T-helper 1 cell treated with Interleukin-12 subunit alpha and Interleukin-12 subunit beta and Interleukin-4 antibody, amounts not matched to agents 30 ng/mL and 1 ng/mL, for 36 hours (primary cell): ENCODE data around the gene MFN2. TPM values are rescaled to one million over a fixed set of nuclear protein-coding genes. Genes with fewer than 3 reads are reported as not detected.

Experiments
- intact Hi-C: fragments of 100-400 bp; cut with micrococcal nuclease; formaldehyde crosslinking; loops from one replicate; pipeline ENCODE4 v1.15.1; 2024
- total RNA-seq: library from RNA; stranded (reverse); gene quantifications from 2 replicates; pipeline ENCODE4 v1.2.3, GENCODE V29; 2022

The MFN2 gene
- total RNA-seq, 1 donor from 2014 or later, result 63.4 TPM

DNA sequence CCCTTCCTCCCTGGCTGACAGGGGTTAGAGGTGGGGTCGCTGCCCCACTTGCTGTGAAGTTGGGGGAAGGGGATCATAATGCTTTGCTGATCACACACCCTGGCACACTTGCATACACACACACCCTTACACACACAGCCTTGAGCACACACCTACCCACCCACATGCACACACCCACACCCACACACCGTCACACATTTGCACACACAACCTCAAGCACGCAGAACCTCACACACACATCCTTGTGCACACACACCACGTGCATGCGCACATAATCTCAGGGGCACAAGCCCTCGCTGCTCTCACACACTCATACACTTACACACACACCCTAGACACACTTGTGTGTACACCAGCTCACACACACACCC lies 66.5 kb downstream of the MFN2 start:
- intact Hi-C loops, result loop anchor here (1.0 to 2.0 kb wide), 6 partner anchors 10 to 138 kb away; partner anchors contain the start of genes MIIP and TNFRSF8

DNA sequence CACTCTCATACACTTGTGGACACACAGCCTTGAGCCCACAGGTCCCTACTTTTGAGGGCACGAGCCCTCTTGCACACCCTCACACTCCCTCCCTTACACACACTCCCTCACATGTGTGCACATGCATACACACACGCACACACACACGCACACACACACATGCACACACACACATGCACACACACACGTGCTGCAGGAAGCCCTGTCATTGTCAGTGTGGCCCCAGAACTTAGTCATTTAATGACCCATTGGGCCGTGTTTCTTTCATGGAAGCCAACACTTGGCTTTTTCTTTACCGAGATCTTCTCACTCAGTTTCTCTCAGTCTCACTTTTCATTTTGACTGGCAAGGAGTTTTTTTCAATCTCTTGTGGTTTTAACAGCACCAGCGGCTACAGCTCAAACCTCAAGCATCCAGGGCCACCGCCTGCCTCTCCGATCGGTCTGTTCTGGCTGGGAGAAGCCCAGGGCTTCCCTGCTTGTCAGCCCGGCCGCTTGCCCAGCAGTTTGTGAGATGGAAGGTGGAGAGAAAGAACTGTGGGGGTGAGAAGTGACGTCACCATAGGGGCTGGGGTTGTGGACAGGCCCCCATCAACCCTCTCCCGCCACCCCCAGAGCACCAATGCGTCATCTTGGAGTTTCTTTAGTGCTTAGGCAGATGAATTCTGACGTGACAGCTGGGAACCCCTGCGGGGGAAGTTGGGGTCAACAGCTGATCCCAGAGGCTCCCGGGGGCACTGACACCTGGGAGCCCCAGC lies 67.1 kb downstream of the MFN2 start:
- intact Hi-C loops, result loop anchor here (1.0 to 2.0 kb wide), 6 partner anchors 9 to 139 kb away; partner anchors contain the start of genes MIIP and TNFRSF8

DNA sequence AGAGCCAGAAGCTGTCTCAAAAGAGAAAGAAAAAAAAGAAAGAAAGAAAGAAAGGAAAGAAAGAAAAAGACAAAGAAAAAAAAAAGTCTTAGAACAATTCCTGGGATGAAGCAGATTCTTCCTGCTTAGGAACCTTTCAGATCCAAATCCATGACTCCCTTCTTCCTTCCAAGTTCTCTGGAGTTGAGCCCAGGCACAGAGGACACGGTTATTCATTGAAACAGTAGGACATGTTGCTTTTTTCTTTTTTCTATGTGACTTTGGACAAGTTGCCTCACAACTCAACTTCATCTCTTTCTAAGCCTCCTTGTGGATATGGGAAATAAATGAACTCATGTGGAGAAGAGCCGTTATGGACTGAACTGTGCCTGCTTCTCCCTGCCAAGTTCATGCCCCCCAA lies 68.1 kb downstream of the MFN2 start:
- intact Hi-C loops, result no loop called here

DNA sequence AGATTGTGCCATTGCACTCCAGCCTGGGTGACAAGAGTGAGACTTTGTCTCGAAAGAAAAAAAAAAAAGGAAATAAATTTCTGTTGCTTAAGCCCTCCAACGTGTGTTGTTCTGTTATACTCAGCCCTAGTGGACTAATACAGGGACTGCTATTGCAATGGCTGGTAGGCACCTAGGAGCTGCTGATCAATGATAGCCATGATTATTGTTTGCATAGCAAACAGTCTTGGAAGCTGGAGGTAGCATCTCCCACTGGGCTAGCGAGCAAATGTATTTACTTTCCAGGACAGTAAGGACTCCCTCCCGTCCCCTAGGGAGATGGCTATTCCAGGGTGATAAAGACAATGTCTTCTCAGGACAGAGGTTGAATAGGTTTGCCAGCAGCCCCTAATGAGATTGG lies 69.4 kb downstream of the MFN2 start:
- intact Hi-C loops, result no loop called here

DNA sequence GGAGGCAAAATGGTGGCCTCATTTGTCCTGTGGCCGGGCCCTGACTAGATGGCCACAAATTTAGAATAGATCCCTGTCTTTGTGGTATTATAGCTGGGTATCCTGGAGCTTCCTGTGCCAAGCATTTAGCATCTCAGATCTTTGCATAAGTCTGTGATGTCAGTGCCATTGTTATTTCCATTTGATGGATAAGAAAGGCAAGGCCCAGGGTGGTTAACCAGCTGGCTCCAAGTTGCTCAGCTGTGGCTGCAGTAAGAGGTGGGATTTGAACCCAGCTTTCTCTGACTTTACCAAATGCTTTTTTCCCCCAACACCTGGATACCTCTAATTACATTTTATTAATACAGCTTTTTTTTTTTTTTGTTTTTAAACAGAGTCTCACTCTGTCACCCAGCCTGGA lies 71.1 kb downstream of the MFN2 start:
- intact Hi-C loops, result no loop called here

DNA sequence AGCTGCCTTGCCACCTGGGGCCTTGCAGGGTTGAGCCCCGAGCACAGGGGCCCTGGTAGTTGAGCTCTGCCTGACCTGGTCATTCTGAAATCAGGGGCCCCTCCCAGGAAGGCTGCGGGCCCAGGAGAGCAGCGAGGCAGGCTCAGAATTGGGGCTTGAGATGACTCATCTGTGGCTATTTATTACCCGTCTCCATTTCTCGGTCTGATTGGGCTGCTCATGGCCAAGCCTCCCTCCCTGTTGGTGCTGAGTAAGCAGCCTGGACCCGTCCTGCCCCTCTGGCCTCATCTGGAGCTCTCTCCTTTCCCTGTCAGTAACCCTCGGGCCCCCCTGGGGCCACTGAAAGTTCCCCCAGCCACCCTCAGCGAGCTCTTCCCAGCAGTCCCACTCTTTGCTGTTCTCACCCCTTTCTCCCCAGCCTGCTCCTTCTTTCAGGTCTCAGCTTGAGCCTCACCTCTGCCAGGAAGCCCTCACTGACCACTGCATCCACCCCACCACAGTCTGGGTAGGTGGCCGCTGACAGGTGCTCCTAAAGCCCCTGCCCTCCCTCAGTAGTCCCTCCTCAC lies 71.8 kb downstream of the MFN2 start:
- intact Hi-C loops, result no loop called here

DNA sequence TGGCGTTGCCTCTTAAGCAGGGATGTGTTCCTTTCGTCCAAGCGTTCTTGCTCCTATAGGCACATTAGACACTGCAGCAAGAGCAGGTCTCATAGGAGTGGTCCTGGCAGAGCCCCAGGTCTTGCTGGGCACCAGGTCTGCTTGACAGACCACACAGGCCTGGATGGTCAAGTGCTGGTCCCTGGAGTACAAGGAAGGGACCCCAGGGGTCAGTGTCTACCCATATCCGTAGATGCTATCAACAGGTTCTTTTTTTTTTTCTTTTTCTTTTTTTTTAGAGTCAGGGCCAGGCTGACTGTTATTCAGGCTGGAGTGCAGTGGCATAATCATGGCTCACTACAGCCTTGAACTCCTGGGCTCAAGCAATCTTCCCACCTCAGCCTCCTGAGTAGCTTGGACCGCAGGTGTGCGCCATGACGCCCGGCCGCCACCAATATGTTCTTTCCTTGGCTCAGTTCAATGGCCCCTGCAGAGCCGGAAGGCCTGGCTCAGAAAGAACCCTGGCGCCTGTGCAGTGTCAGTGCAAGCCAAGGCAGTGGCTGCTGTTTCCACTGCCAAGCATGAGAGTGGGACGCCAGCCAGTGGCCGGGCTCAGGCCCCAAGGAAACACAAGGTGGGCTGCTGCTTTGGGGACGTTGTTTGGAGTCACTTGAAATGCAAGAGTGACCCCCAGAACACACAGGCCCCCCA lies 72.9 kb downstream of the MFN2 start:
- intact Hi-C loops, result no loop called here

DNA sequence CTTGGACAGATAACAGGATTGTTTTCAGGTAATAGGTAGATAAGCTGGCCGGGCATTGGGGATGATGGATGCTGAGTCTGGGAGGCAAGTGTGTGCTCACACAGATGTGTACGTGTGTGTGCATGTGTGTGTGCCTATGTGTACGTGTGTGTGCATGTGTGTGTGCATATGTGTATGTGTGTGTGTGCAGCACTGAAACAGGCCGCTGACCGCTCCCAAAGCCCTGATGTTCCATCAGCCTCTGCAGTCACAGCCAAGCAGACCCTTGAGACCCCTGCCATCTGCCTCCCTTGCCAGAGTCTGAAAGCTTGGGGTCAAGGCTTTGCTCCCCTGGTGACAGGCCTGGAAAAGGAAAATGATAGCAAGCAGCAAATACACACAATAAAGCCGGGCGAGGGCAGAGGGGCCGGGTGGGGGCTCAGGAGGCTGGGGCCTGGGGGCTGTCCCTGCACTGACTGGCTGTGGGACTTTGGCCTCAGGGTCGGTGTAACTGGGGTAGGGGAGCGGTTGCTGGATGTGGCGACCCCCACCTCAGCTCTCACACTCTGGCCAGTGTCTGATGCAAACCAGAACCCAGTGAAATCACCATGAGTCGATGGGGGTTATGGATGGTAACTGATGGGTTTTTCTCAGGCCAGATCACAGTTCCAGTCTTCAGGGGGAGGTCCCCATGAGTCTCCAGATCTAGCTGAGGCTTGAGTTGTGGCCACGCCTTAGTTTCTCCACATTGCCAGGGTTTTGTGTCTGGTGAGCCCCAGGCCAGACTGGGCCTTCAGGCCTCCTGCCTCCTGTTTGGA lies 73.7 kb downstream of the MFN2 start:
- intact Hi-C loops, result no loop called here

DNA sequence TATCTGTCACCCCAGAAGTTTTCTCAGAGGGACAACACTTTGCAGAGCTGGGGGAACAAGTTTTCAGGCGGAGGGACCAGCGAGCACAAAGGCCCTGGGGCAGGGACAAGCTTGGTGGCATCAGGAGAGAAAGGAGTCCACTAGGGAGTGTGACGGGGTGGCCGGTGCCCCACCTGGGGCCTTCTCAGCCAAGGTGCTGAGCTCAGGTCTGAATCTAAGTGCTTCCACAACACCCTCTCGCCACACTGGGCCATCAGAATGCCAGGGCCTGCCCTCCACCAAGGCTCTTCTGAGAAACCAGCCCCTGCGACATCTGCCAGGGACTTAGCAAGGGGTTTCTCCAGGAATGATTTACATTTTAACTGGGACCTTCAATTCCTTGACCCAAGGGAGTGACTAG lies 75.0 kb downstream of the MFN2 start:
- intact Hi-C loops, result no loop called here

DNA sequence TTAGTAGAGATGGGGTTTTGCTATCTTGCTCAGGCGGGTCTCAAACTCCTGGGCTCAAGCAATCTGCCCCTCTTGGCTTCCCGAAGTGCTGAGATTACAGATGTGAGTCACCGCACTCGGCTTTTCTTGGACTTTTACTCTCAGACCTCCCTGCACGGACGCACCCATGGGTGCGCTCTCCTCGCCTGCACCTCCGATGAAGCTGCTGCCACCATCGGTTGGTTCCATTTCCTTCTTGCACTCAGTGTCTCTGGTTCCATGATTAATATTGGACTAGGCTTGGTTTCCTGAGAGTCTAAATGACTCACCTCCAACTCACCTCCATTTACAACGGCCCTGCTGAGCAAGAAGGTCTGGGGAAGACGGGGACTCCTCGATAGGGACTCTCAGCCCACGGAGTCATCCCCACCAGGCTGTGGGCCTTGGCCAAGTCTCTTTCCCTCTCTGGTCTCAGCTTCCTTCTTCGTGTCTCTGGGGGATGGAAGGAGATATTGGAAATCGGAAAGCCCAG lies 76.1 kb downstream of the MFN2 start:
- intact Hi-C loops, result loop anchor here (1.0 kb wide), 1 partner anchor 9 kb away; no protein-coding TSS in a partner anchor

DNA sequence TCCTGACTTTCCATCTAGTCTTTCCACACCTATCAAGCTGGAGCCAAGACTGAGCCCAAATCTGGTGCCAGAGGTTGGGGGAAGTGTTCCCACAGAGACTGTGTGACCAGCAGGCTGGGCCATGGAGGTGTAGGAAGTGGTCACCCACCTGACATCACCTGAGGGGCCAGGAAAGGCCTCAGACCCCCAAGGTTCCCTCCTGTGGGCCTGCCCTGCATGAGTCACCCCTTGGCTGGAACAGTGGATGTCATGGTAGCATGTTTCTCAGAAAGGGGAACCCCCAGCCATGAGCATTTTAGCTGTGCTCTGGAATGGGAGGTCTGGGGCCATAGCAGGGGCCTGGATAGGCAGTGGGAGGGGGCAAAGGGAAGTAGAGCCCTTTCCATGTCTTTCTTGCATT lies 77.1 kb downstream of the MFN2 start:
- intact Hi-C loops, result no loop called here

DNA sequence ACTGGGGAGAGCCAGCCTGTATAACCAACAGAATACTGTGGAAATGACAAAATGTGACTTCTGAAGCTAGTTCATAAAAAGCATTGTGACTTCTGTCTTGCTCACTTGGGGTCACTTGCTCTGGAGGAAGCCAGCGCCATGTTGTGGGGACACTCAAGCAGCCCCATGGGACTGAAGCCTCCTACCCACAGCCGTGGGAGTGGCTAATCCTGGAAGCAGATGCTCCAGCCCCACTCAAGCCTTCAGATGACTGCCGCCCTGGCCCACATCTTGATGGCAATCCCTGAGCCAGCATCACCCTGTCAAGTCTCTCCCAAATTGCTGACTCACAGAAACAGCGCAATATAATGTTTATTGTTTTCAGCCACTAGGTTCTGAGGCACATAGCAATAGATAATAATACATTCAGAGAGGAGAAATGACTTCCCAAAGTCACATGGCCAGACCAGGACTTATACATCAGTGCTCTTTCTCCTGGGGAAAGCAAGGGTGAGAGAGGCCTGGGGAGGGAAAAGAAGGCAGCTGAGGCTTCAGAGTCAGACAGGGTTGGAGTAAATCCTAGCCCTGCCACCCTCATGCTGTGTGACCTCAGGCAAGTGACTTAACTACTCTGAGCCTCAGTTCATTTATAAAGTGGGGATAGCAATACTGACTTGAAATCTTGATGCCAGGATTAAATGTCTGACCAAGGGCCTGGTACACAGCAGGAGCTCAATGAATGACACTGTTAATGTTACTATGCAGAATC lies 77.9 kb downstream of the MFN2 start:
- intact Hi-C loops, result no loop called here

DNA sequence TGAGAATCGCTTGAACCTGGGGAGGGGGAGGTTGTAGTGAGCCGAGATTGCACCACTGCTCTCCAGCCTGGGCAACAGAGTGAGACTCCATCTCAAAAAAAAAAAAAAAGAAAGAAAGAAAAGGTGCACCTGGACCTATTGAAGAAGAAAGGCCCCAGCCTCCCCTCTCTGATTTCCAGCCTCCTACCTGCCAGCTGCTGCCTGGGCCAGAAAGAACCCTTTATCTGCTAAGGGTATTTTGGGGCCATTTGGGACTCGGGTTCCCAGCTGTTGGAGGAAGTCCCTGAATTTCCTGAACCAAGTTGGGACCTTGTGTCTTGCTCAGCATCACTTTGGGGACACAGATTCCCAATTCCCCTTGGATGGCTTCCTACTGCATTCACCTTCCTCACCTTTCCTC lies 79.0 kb downstream of the MFN2 start:
- intact Hi-C loops, result no loop called here

DNA sequence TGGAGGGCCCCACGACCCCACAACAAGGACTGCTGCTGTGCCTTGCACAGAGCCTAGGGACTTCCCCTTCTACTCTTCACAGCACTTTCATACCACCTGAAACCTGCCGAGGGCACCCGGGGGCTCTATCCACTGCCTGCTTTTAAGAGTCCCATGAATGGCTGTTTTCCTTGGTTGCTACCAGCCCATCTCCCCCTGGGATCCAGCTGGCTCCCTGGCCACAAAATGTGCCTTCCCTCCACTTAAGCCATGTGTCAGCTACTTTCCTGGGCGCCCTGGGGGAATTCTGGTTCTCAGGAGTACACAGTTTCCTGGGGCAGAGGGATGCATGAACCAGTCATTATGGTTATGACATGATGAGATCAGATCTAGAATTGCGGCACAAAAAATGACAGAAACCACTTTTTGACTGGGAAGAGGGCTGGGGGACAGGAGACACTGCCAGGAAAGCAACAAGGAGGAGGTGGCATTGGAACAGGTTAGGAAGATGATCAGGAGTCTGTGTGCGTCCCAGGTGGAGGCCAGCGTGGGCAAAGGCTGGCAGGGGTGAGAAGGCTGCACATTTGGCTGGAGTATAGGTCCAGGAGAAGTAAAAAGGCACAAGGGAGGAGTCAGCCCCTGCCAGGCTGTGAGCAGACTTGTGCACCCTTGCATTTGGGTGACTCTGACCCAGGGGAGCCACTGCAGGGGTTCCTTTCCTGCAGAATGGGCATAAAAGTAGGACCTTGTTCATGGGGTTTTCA lies 79.6 kb downstream of the MFN2 start:
- intact Hi-C loops, result loop anchor here (5.0 kb wide), 1 partner anchor 102 kb away; no protein-coding TSS in a partner anchor

DNA sequence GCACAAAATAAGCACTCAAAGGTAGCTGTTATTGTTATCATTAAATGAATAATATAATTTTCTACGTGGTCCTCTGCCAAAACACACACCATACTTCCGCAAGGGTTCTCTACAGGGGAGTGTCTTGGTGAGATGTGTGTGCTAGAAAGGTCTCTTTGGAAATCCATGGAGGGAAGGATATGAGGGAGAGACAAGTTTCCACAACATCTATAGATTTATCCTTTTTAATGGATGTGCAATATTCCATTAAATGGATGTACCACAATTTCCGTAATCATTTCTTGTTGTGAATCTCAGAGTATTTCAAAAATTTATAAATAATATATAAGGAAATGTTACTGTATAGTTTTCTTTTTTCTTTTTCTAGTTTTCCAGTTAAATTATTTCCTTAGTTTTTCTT lies 80.3 kb downstream of the MFN2 start:
- intact Hi-C loops, result loop anchor here (5.0 kb wide), 1 partner anchor 102 kb away; no protein-coding TSS in a partner anchor

Other genes starting within 250 kb of the MFN2 start
- gene AGTRAP, start 244.3 kb upstream of the MFN2 start, total RNA-seq, result 48.4 and 49.4 TPM in 2 replicates
- not detected in 2 replicates for gene C1orf167, start 218.3 kb upstream of the MFN2 start, total RNA-seq
- 31.6 and 34.9 TPM in 2 replicates for gene MTHFR, start 174.5 kb upstream of the MFN2 start, total RNA-seq
- gene CLCN6, start 174.3 kb upstream of the MFN2 start, total RNA-seq, result 15.2 and 17.5 TPM in 2 replicates
- gene NPPA, start 132.7 kb upstream of the MFN2 start, total RNA-seq, result not detected in 2 replicates
- not detected in 2 replicates for gene NPPB, start 121.5 kb upstream of the MFN2 start, total RNA-seq
- gene KIAA2013, start 54.0 kb upstream of the MFN2 start, total RNA-seq, result 40.9 and 41.5 TPM in 2 replicates
- gene PLOD1, start 45.7 kb upstream of the MFN2 start, total RNA-seq, result 27.0 and 27.7 TPM in 2 replicates
- 109 and 110 TPM in 2 replicates for gene MIIP, start 39.1 kb downstream of the MFN2 start, total RNA-seq
- gene TNFRSF8, start 82.9 kb downstream of the MFN2 start, total RNA-seq, result 53.8 and 54.5 TPM in 2 replicates
- 300 and 315 TPM in 2 replicates for gene TNFRSF1B, start 186.5 kb downstream of the MFN2 start, total RNA-seq
- 38.6 and 42.0 TPM in 2 replicates for gene VPS13D, start 249.6 kb downstream of the MFN2 start, total RNA-seq